GM18519 (cell line): ENCODE data around the gene ASIC4.

Experiments used
- ATAC-seq: cut with Tn5 transposase; IDR thresholded peaks from one replicate; pipeline ENCODE4 v1.9.1; 2021; ENCODE audit warnings: mild to moderate bottlenecking, moderate library complexity; ENCODE audit not compliant: unreplicated experiment, low FRiP score

Gene ASIC4

DNA sequence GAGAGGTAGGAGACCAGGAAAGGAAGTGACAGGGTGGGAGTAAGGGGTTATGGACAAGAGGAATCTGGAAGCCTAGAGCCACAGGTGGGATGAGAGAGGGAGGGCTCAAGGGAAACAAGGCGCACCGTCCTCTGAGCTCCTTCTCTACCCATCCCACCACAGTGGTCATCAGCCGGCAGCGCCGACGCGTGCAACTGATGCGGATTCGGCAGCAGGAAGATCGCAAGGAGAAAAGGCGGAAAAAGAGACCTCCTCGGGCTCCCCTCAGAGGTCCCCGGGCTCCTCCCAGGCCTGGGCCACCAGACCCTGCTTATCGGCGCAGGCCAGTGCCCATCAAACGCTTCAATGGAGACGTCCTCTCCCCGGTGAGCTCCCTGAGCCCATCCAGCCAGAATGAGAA is 34.7 kb downstream of the ASIC4 start:
- ATAC-seq = no peak

DNA sequence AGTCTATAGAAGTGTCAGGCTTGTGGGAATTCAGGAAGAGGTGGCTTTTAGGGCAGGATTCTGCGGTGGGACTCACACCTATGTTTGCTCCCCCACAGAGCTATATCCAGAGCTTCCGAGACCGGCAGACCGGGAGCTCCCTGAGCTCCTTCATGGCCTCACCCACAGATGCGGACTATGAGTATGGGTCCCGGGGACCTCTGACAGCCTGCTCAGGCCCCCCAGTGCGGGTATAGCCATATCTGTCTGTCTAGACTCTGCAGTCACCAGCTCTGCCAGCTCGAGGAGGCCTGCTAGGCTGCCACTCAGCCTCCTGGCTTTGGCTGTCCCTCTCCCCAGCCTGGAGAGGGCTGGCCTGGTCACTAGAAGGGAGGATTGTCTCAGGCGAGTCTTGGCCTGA is 35.3 kb downstream of the ASIC4 start:
- ATAC-seq = no peak

DNA sequence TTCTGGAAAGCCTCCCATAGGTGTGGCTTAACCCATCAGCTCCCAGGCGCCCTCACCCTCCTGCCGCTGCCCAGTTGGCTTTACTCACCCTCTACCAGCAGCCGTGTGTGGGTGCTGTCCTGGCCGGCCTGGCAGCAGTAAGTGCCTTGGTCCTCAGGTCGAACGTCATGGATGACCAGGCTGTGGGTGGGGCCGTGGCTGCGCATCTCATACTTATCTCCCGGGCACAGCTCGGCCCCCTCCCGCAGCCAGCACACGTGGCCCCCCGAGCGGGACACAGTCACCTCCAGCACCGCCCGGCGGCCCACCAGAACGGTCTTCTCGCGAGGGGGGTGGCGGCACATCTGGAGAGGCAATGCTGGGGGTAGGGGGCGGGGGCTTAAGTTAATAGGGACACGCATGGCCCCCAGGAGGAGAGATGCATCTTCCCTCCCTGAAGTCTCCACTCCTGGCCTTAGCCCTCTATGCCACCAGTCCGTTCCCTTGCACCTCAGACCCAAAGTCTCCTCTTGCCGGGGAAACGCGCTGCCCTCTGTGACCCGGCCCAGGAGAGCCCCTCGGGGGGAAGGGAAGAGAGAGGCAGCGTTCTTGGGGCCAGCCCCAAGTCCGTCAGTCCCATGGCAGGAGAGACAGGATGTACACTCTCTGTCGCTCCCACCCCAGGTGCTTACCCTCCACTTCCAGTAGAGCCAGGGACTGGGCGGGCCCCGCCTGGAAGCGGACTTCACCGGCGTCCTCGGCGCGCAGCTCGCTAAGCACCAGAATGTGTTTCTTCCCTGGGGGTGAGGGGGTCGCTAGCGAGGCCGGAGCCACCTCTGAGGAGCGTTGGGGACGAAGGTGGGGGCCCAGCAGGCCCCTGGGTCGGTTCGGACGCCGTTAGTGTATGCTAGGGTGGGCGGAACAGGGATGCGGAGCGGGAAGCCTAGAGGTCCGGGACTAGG is 37.4 kb downstream of the ASIC4 start:
- ATAC-seq = no peak

DNA sequence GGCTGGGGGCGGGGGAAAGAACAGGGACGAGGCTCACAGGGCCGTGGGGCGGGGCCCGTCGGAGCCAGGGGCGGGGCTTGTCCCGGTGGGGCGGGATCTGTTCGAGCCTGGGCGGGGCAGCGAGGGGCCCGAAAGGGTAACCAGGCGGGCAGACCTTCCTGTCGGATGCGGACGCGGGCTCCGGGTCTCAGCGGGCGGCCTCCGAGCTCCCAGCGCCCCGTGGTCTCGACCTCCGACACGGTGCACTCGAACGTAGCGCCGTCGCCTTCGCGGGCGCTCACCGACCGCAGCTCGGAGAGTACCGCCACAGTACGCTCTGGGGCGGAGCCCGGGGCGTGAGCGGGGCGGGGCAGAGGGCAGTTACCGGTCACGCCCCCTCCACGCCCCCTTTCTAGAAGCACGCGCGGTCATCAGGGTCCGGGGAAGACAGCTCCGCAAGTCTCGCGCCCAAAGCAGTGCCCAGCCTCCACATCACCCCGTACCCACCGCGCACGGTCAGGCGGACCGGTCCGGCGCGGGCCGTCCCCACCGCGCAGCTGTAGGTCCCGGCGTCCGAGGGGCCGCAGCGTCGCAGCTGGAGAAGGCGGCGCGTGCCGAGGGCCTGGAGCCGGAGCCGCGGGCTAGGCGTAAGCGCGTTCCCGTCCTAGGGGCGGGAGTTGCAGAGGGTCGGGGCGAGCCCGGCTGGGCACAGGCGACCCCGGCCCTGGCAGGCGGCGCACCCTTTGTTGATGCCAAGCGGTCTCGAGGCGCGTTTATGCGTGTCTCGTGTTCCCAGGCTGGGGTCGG is 38.3 kb downstream of the ASIC4 start:
- ATAC-seq = peak; percentile 83

DNA sequence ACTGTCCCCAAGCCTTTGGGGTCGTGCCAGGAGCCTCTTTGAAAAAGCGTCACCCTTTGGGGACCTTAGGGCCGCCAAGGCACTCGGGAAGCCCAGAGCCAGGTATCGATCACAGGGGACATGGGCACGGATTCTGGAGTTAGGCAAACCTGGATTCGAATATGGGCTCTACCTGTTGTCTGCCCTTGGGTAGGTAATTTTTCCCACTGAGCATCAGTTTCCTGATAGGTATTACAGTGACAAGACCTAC is 38.8 kb downstream of the ASIC4 start:
- no peak for ATAC-seq

- ATAC-seq = no peak
These were observed 39.2 kb downstream of the ASIC4 start for GRCh38 chr2:219553463-219553963.

GRCh38 chr2:219554350-219554749 is 40.1 kb downstream of the ASIC4 start:
- no peak for ATAC-seq

DNA sequence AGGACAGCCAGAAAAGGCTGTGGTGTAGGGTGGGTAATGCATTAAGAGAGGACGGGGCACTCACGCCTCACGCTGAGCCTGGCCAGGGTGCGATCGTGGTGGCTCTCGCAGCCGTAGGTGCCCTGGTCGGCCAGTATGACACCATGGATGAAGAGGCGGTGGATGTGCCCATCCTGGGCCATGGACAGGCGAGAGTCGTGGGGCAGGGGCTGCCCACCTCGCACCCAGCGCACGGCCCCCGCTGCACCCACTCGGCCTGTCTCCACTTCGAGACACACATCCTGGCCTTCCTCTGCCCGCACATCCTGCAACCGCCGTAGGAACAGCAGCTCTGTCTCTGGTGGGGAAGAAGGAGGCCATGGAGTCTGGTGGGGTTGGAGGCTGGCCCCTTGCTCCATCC is 41.7 kb downstream of the ASIC4 start:
- ATAC-seq = no peak

DNA sequence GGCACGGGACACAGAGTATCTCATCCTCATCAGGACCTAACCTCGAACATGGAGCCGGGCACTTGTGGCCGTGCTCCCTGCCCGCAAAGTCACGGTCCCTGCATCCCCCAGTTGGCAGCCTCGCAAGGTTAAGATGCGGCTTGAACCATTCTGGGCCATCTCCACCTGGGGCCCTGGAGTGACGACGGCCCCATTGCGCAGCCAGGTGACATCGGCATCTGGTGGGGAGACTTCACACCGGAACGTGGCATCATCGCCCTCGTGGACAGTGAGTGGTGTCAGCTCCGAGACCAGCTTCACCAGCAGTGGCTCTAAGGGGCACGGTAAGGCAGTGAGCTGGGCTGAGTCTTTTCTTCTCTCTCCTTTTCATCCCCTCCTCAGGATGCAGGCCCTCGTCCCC is 42.1 kb downstream of the ASIC4 start:
- ATAC-seq = no peak

- no peak for ATAC-seq
These were observed 43.0 kb downstream of the ASIC4 start for GRCh38 chr2:219557320-219557719.

- no peak for ATAC-seq
These were observed 43.8 kb downstream of the ASIC4 start for GRCh38 chr2:219557791-219558785.

DNA sequence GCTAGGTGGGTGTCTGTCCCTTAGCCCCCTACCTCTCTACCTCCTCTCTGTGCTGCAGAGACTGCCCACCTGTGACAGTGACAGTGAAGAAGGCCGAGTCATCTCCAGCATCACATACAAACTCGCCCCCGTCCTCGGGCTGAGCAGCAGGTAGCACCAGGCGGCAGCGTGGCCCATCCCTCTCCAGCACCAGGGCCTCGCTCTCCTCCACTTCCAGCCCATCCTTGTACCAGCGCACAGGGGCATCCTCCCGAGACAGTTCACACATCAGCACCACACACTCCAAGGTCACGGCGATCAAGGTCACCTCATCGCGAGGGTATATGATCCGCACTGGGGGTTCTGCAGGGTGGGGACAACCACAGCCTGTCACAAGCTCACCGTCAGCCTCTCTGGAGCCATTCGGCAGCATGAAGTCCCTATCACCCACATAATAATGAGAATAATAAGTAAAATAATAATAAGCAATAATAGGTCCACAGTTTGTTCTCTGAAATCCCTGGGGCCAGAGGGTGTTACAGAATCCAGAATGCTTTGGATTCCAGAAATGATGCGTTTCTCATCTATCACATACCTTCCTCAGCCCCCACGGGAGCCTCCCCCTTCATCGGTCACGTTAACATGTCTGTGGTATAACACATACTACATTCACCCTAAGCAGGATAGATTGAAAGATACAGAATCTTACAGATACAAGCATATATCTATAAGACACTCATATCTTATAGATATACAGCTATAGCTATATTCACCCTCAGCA is 45.1 kb downstream of the ASIC4 start:
- ATAC-seq = no peak

DNA sequence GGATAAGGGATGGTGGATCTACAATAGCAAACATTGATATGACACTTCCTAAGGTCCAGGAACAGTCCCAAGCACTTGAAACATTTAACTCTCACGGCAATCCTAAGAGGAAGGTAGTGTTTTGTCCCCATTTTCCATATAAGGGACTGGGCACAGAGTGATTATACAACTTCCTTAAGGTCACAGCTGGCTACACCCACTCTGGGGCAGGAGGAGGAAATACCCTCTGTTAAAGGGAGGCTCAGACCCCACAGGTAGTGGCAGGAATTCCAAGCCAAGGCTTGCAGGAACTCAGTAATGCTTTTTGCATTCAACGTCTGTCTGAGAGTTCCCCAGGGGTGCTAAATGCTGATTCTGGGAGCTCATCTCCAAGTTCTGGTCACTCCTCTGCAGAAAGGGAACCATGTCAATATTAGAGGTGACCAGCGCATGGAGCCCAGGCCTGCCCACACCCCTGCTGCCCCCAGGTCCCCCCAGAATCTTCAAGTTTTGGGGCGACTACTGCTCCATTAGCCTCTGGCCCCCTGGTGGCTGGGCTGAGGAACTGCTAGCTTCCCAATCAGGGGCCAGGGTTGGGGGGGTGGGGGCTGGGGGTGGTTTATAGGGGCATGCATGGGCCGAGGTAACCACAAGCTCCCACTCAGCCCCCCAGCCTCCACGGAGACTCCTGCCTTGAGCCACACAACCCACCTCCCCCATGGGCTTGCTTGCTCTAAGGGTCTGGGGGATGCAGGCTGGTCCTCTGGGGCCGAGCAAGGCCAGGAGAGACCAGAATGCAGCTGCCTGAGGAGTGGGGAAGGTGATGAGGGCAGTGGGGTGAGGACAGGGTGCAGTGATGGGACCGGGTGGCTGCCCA is 46.0 kb downstream of the ASIC4 start:
- ATAC-seq = no peak

GRCh38 chr2:219560893-219561178 is 46.6 kb downstream of the ASIC4 start:
- no peak for ATAC-seq

DNA sequence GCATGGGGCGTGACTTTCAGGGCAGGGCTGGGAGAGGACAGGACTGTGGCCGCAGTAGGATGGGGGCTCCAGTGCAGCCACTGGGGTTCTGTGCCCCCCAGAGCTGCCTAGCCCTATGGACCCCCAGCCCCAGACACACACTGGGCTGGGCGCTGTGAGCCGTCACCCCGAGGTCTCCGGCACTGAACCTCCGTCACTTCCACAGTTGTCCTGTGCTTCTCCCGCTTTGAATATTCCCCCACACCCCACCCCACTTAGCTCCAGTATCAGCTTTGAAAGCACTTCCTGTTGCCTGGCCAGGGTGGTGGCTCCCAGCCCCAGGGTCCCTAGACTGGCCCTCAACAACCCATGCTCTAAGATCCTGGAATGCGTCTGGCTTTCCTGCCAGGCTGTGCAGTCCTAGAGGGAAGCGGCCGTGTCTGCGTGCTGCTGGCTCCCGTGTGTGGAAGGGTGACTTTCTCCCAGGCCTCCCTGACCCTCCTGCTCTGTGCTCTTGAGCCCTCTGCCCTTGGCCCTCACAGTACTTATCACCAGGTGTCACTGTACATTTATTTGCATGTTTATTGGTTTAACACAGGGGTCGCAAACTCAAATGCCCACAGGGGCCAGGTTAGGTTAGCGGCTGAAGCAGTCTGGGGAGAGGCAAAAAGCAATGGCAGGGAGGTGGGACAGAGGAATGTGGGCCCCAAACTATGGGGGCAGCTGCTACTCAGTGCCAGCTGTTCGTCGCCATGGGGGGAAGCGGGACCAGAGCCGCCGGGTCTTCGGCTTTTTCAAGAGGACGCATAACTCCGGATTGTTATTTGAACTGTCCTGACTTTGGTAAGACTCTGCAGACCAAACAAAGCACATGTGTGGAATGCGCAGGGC is 47.1 kb downstream of the ASIC4 start:
- ATAC-seq = no peak

DNA sequence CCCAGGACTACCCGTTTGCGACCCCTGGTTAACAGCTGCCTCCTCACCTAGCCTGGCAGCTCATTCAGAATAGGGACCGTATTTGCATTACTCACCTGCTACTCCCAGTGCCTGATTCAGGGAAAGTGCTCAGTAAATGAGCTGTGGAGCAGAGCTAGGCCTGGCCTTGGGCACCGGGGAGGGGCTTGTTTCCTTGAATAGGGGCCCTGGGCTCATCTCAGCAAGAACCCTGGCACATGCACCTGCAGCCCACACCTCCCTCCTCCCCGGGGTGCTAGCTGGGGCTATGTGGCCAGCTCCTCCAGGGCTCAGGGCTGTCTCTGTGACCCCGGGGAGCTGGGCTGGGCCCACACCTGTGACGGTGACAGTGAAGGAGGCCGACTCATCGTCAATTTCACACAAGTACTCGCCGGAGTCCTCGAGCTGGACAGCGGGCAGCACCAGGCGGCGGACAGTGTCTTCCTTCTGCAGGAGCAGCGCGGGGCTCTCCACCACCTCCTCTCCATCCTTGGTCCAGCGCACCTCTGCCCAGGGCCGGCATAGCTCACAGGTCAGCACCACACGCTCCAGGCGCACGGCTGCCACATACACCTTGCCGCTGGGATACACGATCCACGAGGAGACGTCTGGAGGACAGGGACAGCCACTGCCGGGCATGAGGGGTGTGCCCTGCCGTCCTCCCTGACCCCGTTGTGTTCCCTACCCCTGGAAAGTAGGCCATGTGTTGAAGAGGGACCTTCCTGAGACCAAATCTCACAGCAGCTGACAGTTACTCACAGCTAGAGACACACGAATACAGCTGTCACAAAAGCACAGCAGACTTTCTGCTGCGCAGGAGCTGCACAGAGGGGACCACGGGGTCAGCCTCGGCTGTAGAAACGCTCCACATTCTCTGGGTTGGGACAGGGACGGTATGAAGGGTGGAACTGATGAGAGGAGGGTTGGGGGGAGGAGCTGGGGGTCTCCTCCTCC is 48.1 kb downstream of the ASIC4 start:
- ATAC-seq = no peak

DNA sequence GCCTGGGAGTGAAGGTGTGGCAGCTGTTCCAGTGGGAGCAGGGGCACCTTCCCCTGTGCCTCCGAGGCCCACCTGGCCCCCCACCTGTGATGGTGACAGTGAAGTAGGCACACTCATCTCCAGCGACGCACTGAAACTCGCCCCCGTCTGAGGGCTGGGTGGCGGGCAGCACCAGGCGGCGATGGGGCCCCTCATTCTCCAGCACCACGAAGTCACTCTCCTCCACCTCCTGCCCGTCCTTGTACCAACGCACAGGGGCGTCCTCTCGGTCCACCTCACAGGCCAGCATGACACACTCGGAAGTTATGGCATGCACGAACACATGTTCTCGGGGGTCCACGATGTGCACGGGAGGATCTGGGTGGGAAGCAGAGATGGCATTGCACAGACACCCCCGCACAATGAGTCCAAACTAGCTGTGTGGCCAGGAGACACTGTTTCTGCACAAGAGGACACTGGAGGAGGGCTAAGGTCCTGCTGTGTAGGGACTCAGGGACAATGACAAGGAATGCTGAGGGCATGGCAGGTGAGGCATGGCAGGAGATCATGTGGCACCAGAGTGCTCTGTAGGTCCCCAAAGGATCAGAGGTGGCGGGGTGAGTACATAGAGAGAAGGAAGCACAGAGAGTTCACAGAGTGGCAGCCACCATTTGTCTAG is 49.1 kb downstream of the ASIC4 start:
- no peak for ATAC-seq
